Measurements from ENCODE around the gene DNPH1. TPM values are rescaled to one million over a fixed set of nuclear protein-coding genes. Genes with fewer than 3 reads are reported as not detected.

DNPH1 gene
- total RNA-seq, 1 donor from 2014 or later, result 57.5 TPM

DNA sequence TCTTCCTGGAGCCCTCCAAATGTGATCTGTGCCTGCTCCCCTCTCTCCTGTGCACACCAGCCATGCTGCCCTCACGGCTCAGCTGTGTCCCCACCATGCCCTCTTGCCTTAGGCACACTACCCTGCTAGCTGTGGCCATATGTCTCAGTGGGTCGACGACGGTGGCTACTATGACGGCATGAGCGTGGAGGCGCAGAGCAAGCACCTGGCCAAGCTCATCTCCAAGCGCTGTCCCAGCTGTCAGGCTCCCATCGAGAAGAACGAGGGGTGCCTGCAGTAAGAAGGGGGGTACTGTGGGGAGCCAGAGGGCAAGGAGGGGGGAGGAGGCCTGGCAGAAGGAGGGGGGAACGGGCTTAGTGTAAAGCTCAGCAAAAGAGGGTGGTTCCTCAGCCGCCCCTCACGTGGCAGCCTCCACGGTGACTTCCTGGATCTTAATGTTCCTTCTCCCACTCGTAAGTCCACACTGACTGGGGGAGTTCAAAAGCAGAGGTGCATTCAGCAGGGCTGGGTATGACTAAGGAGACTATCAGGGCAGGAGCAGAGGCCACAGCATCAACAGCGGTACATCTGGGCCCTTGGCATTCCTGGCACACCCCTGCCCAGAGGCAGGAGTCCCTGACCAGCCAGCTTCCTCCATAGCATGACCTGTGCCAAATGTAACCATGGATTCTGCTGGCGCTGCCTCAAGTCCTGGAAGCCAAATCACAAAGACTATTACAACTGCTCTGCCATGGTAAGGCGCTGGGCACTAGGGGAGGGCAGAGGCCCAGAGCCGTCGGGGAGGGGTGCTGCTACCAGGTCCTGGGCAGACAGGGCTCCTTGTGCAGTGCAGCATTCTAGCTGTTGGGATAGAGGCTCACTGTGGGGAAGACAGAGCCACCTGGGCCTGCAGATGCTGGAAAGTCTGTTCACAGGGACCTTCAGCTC, 8.0 kb downstream of the DNPH1 start:
- POLR2A ChIA-PET, result interaction anchor here (0.6 to 1.2 kb wide), 4 partner anchors 8 to 173 kb away, joined by 3 to 5 read pairs (median 4); partner anchors contain the start of genes DNPH1, KLC4 and MRPL2

GRCh38 chr6:43220439-43220951, 8.8 kb downstream of the DNPH1 start:
- peaks cover 66% of the 10 kb centered on the region for H3K36me3 Mint-ChIP-seq (ENCODE audit: low read depth)
- ATAC-seq (ENCODE audit: low read depth) (no peak), DNase-seq (no peak)
- H3K9me3 Mint-ChIP-seq, result no peaks in the 10 kb centered on the region
- CTCF ChIA-PET, result interaction anchor here (0.9 kb wide), 1 partner anchor 9 kb away, joined by 3 read pairs; no protein-coding TSS in a partner anchor
- H3K27ac Mint-ChIP-seq, result peak overlapping the region; percentile 53
- peaks cover 37% of the 10 kb centered on the region for H3K4me1 Mint-ChIP-seq
- TF ChIP-seq, protein P1, sequence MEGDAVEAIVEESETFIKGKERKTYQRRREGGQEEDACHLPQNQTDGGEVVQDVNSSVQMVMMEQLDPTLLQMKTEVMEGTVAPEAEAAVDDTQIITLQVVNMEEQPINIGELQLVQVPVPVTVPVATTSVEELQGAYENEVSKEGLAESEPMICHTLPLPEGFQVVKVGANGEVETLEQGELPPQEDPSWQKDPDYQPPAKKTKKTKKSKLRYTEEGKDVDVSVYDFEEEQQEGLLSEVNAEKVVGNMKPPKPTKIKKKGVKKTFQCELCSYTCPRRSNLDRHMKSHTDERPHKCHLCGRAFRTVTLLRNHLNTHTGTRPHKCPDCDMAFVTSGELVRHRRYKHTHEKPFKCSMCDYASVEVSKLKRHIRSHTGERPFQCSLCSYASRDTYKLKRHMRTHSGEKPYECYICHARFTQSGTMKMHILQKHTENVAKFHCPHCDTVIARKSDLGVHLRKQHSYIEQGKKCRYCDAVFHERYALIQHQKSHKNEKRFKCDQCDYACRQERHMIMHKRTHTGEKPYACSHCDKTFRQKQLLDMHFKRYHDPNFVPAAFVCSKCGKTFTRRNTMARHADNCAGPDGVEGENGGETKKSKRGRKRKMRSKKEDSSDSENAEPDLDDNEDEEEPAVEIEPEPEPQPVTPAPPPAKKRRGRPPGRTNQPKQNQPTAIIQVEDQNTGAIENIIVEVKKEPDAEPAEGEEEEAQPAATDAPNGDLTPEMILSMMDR (IDR thresholded peaks at IDR 0.05), result no peak
- H3K4me3 Mint-ChIP-seq, result no peak overlapping the region
- intact Hi-C loops (cut with micrococcal nuclease), result loop anchor here (10.0 kb wide), 1 partner anchor 166 kb away; the partner anchor contains the start of genes CUL7, KLC4 and MRPL2
- POLR2A ChIA-PET, result interaction anchor here (0.6 to 1.2 kb wide), 4 partner anchors 9 to 173 kb away, joined by 3 to 5 read pairs (median 4); partner anchors contain the start of genes DNPH1, KLC4 and MRPL2
- no peaks in the 10 kb centered on the region for H3K27me3 Mint-ChIP-seq

More for the DNA sequence above, 8.0 kb downstream of the DNPH1 start:
- peaks cover 63% of the 10 kb centered on the region for H3K36me3 Mint-ChIP-seq (ENCODE audit: low read depth)
- no peaks in the 10 kb centered on the region for H3K9me3 Mint-ChIP-seq
- TF ChIP-seq, protein P1 (IDR thresholded peaks at IDR 0.05), result no peak
- intact Hi-C loops (cut with micrococcal nuclease), result loop anchor here (10.0 kb wide), 1 partner anchor 167 kb away; the partner anchor contains the start of genes CUL7, KLC4 and MRPL2
- H3K27ac Mint-ChIP-seq, result peak overlapping the region; percentile 53
- no peaks in the 10 kb centered on the region for H3K27me3 Mint-ChIP-seq
- CTCF ChIA-PET, result interaction anchor here (0.9 kb wide), 1 partner anchor 9 kb away, joined by 3 read pairs; no protein-coding TSS in a partner anchor
- no peak for DNase-seq
- no peak for ATAC-seq (ENCODE audit: low read depth)
- peaks cover 44% of the 10 kb centered on the region for H3K4me1 Mint-ChIP-seq
- no peak overlapping the region for H3K4me3 Mint-ChIP-seq

DNA sequence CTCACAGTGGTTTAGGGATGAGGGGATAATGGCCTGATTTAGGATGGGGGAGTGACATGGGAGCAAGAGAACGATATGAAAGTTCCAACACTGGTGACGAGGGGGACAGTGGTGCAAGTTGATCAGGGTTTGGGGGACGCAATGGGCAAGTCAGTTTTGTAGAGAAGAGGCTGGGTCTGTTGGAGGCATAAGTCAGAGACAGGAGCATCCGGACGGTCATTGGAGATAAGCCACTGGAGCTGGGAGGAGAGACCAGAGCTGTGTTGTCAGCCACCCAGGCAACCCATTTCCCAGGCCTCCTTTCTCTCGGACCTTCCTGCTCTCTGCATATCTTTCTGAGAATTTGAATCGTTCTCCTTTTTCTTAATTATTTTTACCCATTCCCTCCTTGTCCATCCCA, 9.5 kb downstream of the DNPH1 start:
- H3K27ac Mint-ChIP-seq, result no peak overlapping the region
- intact Hi-C loops (cut with micrococcal nuclease), result loop anchor here (10.0 kb wide), 1 partner anchor 165 kb away; the partner anchor contains the start of genes CUL7, KLC4 and MRPL2
- ATAC-seq (ENCODE audit: low read depth), result no peak
- no peak for DNase-seq
- TF ChIP-seq, protein P1 (IDR thresholded peaks at IDR 0.05), result no peak
- H3K36me3 Mint-ChIP-seq (ENCODE audit: low read depth), result peaks cover 71% of the 10 kb centered on the region
- H3K4me3 Mint-ChIP-seq, result peak overlapping the region; percentile 21
- ChIA-PET CTCF (interaction anchor here (0.9 kb wide), 1 partner anchor 9 kb away, joined by 3 read pairs; the partner anchor contains the start of gene DNPH1), POLR2A (interaction anchor here (0.6 to 1.2 kb wide), 3 partner anchors 45 to 402 kb away, joined by 3 to 4 read pairs (median 4); partner anchors contain the start of genes KLC4 and MRPL2)
- H3K9me3 Mint-ChIP-seq, result no peaks in the 10 kb centered on the region
- H3K4me1 Mint-ChIP-seq, result peaks cover 32% of the 10 kb centered on the region
- H3K27me3 Mint-ChIP-seq, result no peaks in the 10 kb centered on the region

- Mint-ChIP-seq H3K27me3 (no peaks in the 10 kb centered on the region), H3K27ac (no peak overlapping the region), H3K4me1 (peaks cover 26% of the 10 kb centered on the region), H3K9me3 (no peaks in the 10 kb centered on the region), H3K36me3 (ENCODE audit: low read depth) (peaks cover 69% of the 10 kb centered on the region), H3K4me3 (no peak overlapping the region)
- intact Hi-C loops (cut with micrococcal nuclease), result no loop called here
- POLR2A ChIA-PET, result interaction anchor here (0.6 to 1.2 kb wide), 3 partner anchors 37 to 401 kb away, joined by 3 to 4 read pairs (median 3); partner anchors contain the start of gene CUL9
- ATAC-seq (ENCODE audit: low read depth) (no peak), DNase-seq (no peak)
- TF ChIP-seq, protein P1 (IDR thresholded peaks at IDR 0.05), result no peak
- CTCF ChIA-PET, result interaction anchor here (0.9 kb wide), 1 partner anchor 10 kb away, joined by 3 read pairs; the partner anchor contains the start of gene DNPH1
Measured at GRCh38 chr6:43219119-43219518, 10.2 kb downstream of the DNPH1 start.
